HG03520 (cell line): ENCODE results near the gene THOC6.
"Not testable (repeated sequence)": the region's sequence is repeated elsewhere in the genome, so short reads cannot be mapped to it uniquely, and the experiment has no call there.

ENCODE experiments used
- ATAC-seq: cut with Tn5 transposase; IDR thresholded peaks from one replicate; pipeline ENCODE4 v1.9.1; 2021; ENCODE audit warnings: mild to moderate bottlenecking, moderate library complexity; ENCODE audit not compliant: unreplicated experiment

Gene THOC6

GRCh38 chr16:3052571-3053329 is 28.9 kb downstream of the THOC6 start:
- not testable (repeated sequence) for ATAC-seq

GRCh38 chr16:3053330-3053710 is 29.5 kb downstream of the THOC6 start:
- not testable (repeated sequence) for ATAC-seq

- ATAC-seq, result no peak
Measured at GRCh38 chr16:3054965-3055733, 31.3 kb downstream of the THOC6 start.

- not testable (repeated sequence) for ATAC-seq
Measured at GRCh38 chr16:3055734-3056115, 31.9 kb downstream of the THOC6 start.

GRCh38 chr16:3056336-3057180 is 32.7 kb downstream of the THOC6 start:
- ATAC-seq, result no peak

GRCh38 chr16:3057181-3058138 is 33.6 kb downstream of the THOC6 start:
- no peak for ATAC-seq

GRCh38 chr16:3058139-3059030 is 34.5 kb downstream of the THOC6 start:
- peak; percentile 24 for ATAC-seq

- peak; percentile 61 for ATAC-seq
Measured at GRCh38 chr16:3059041-3059722, 35.3 kb downstream of the THOC6 start.

- peak; percentile 8 for ATAC-seq
Measured at GRCh38 chr16:3059723-3060242, 35.9 kb downstream of the THOC6 start.

- no peak for ATAC-seq
Measured at GRCh38 chr16:3060339-3061127, 36.7 kb downstream of the THOC6 start.

- no peak for ATAC-seq
Measured at GRCh38 chr16:3062553-3062952, 38.7 kb downstream of the THOC6 start.

- ATAC-seq, result no peak
Measured at GRCh38 chr16:3063625-3064386, 40.0 kb downstream of the THOC6 start.

- no peak for ATAC-seq
Measured at GRCh38 chr16:3065069-3065741, 41.4 kb downstream of the THOC6 start, which contains the start of gene IL32. IL32 (plus strand) TSS chr16:3065640; CDS start chr16:3065812, 172 bp downstream.

GRCh38 chr16:3065742-3066439 is 42.1 kb downstream of the THOC6 start:
- no peak for ATAC-seq

GRCh38 chr16:3066440-3066748 is 42.6 kb downstream of the THOC6 start:
- ATAC-seq, result no peak

GRCh38 chr16:3068487-3068886 is 44.7 kb downstream of the THOC6 start:
- no peak for ATAC-seq
